NCI-H2196 treated with DMSO at 0.1 percent for 48 hours (cell line): ENCODE results near the gene NAP1L4.

Experiments
- DNase-seq: peaks from one replicate; lab custom pipeline; 2025; ENCODE audit not compliant: unreplicated experiment; lab: John Stamatoyannopoulos, UW

Gene NAP1L4

GRCh38 chr11:3010521-3011275 lies 18.6 kb upstream of the NAP1L4 start:
- no peak for DNase-seq

GRCh38 chr11:3010004-3010403 lies 17.9 kb upstream of the NAP1L4 start:
- no peak for DNase-seq

GRCh38 chr11:3009481-3009880 lies 17.4 kb upstream of the NAP1L4 start:
- no peak for DNase-seq

GRCh38 chr11:3008746-3009336 lies 16.7 kb upstream of the NAP1L4 start:
- DNase-seq, result no peak

GRCh38 chr11:3007404-3008010 lies 15.4 kb upstream of the NAP1L4 start:
- no peak for DNase-seq

GRCh38 chr11:3006505-3007260 lies 14.6 kb upstream of the NAP1L4 start:
- no peak for DNase-seq

- no peak for DNase-seq
Measured at GRCh38 chr11:3004481-3004880, 12.4 kb upstream of the NAP1L4 start.

GRCh38 chr11:3003396-3004231 lies 11.5 kb upstream of the NAP1L4 start:
- DNase-seq, result no peak

GRCh38 chr11:3002871-3003270 lies 10.7 kb upstream of the NAP1L4 start:
- no peak for DNase-seq

- DNase-seq, result no peak
Measured at GRCh38 chr11:3002351-3002861, 10.3 kb upstream of the NAP1L4 start.

GRCh38 chr11:3001496-3001895 lies 9.4 kb upstream of the NAP1L4 start:
- DNase-seq, result peak; percentile 74

GRCh38 chr11:3000032-3000961 lies 8.2 kb upstream of the NAP1L4 start:
- DNase-seq, result peak; percentile 95

- DNase-seq, result no peak
Measured at GRCh38 chr11:2999464-2999998, 7.4 kb upstream of the NAP1L4 start.

- DNase-seq, result no peak
Measured at GRCh38 chr11:2998073-2998850, 6.1 kb upstream of the NAP1L4 start.

- DNase-seq, result no peak
Measured at GRCh38 chr11:2997406-2997805, 5.3 kb upstream of the NAP1L4 start.

GRCh38 chr11:2996976-2997375 lies 4.8 kb upstream of the NAP1L4 start:
- no peak for DNase-seq

GRCh38 chr11:2995893-2996554 lies 3.9 kb upstream of the NAP1L4 start:
- no peak for DNase-seq

- no peak for DNase-seq
Measured at GRCh38 chr11:2995031-2995561, 3.0 kb upstream of the NAP1L4 start.
